HG02938 (cell line): ENCODE data around the gene TMTC1.

Experiments used
- ATAC-seq: cut with Tn5 transposase; IDR thresholded peaks from one replicate; pipeline ENCODE4 v1.9.1; 2021; ENCODE audit warnings: mild to moderate bottlenecking, moderate library complexity; ENCODE audit not compliant: unreplicated experiment

The TMTC1 gene

GRCh38 chr12:29713729-29714128 lies 70.0 kb downstream of the TMTC1 start:
- ATAC-seq, result no peak

- ATAC-seq, result no peak
Measured at GRCh38 chr12:29711381-29711780, 72.4 kb downstream of the TMTC1 start.

- ATAC-seq, result no peak
Measured at GRCh38 chr12:29710104-29710503, 73.6 kb downstream of the TMTC1 start.

- ATAC-seq, result no peak
Measured at GRCh38 chr12:29709496-29710040, 74.2 kb downstream of the TMTC1 start.

- no peak for ATAC-seq
Measured at GRCh38 chr12:29709054-29709453, 74.7 kb downstream of the TMTC1 start.

GRCh38 chr12:29707846-29708245 lies 75.9 kb downstream of the TMTC1 start:
- ATAC-seq, result no peak

GRCh38 chr12:29706311-29706710 lies 77.4 kb downstream of the TMTC1 start:
- ATAC-seq, result no peak

GRCh38 chr12:29703528-29703927 lies 80.2 kb downstream of the TMTC1 start:
- no peak for ATAC-seq

GRCh38 chr12:29702972-29703371 lies 80.8 kb downstream of the TMTC1 start:
- no peak for ATAC-seq

GRCh38 chr12:29702222-29702621 lies 81.5 kb downstream of the TMTC1 start:
- no peak for ATAC-seq

- ATAC-seq, result no peak
Measured at GRCh38 chr12:29700761-29701481, 82.8 kb downstream of the TMTC1 start.

- ATAC-seq, result no peak
Measured at GRCh38 chr12:29698756-29699155, 85.0 kb downstream of the TMTC1 start.

- no peak for ATAC-seq
Measured at GRCh38 chr12:29695800-29696199, 87.9 kb downstream of the TMTC1 start.

- no peak for ATAC-seq
Measured at GRCh38 chr12:29695026-29695425, 88.7 kb downstream of the TMTC1 start.

GRCh38 chr12:29694002-29694401 lies 89.7 kb downstream of the TMTC1 start:
- no peak for ATAC-seq

- no peak for ATAC-seq
Measured at GRCh38 chr12:29692237-29692636, 91.5 kb downstream of the TMTC1 start.

- no peak for ATAC-seq
Measured at GRCh38 chr12:29691161-29691854, 92.4 kb downstream of the TMTC1 start.

- no peak for ATAC-seq
Measured at GRCh38 chr12:29690728-29691127, 93.0 kb downstream of the TMTC1 start.

GRCh38 chr12:29688914-29689313 lies 94.8 kb downstream of the TMTC1 start:
- no peak for ATAC-seq

- ATAC-seq, result no peak
Measured at GRCh38 chr12:29682088-29682487, 101.7 kb downstream of the TMTC1 start.

- ATAC-seq, result no peak
Measured at GRCh38 chr12:29681370-29681769, 102.4 kb downstream of the TMTC1 start.

GRCh38 chr12:29676676-29677075 lies 107.1 kb downstream of the TMTC1 start:
- ATAC-seq, result no peak
